Measurements from ENCODE around the gene GNAI1.

- TF ChIP-seq POLR2A (IDR thresholded peaks at IDR 0.05) (no peak), CTCF (IDR thresholded peaks at IDR 0.05) (no peak), EP300 (IDR thresholded peaks at IDR 0.05) (no peak)
These were observed 140.6 kb downstream of the GNAI1 start for GRCh38 chr7:80275192-80275605.

Measured in tibial nerve (tissue), 4 donors.